Measurements from ENCODE around the gene NCKIPSD.

NCKIPSD gene

GRCh38 chr3:48644898-48645760 lies 40.6 kb downstream of the NCKIPSD start:
- no peak for DNase-seq

- no peak for DNase-seq
Observed at GRCh38 chr3:48642605-48643004, 43.1 kb downstream of the NCKIPSD start.

- DNase-seq: no peak
Observed at GRCh38 chr3:48641396-48641795, 44.3 kb downstream of the NCKIPSD start.

GRCh38 chr3:48639944-48640606 lies 45.6 kb downstream of the NCKIPSD start:
- no peak for DNase-seq

- DNase-seq: no peak
Observed at GRCh38 chr3:48637305-48637704, 48.4 kb downstream of the NCKIPSD start.

- no peak for DNase-seq
Observed at GRCh38 chr3:48636149-48636655, 49.5 kb downstream of the NCKIPSD start.

- peak; percentile 72 for DNase-seq
Observed at GRCh38 chr3:48635222-48636021, 50.3 kb downstream of the NCKIPSD start, which contains the start of gene SLC26A6. Gene SLC26A6 (minus strand): TSS chr3:48635461. CDS start chr3:48635393, 68 bp downstream.

- DNase-seq: no peak
Observed at GRCh38 chr3:48634661-48635221, 51.0 kb downstream of the NCKIPSD start.

GRCh38 chr3:48633743-48634142 lies 52.0 kb downstream of the NCKIPSD start:
- no peak for DNase-seq

GRCh38 chr3:48633256-48633655 lies 52.5 kb downstream of the NCKIPSD start:
- DNase-seq: no peak

- no peak for DNase-seq
Observed at GRCh38 chr3:48631516-48632448, 53.9 kb downstream of the NCKIPSD start.

- DNase-seq: no peak
Observed at GRCh38 chr3:48630833-48631232, 54.9 kb downstream of the NCKIPSD start.

GRCh38 chr3:48630407-48630806 lies 55.3 kb downstream of the NCKIPSD start:
- no peak for DNase-seq

- DNase-seq: no peak
Observed at GRCh38 chr3:48629894-48630293, 55.8 kb downstream of the NCKIPSD start.

- DNase-seq: no peak
Observed at GRCh38 chr3:48628277-48629017, 57.3 kb downstream of the NCKIPSD start.

GRCh38 chr3:48625600-48625999 lies 60.1 kb downstream of the NCKIPSD start:
- DNase-seq: no peak

GRCh38 chr3:48624767-48625166 lies 60.9 kb downstream of the NCKIPSD start:
- DNase-seq: no peak

GRCh38 chr3:48623851-48624547 lies 61.7 kb downstream of the NCKIPSD start:
- DNase-seq: peak; percentile 75
